HL-60 (cell line): Measurements from ENCODE around the gene SLIT1.

Experiments used
- DNase-seq, 2 experiments: peaks; one replicate each; pipeline ENCODE4 v3.0.0-alpha.2; 2010 to 2020; ENCODE audit warnings: low read depth in 1 of 2, low spot score in 1 of 2
- H3K27ac ChIP-seq: fragments of 250-450 bp; sonication (Bioruptor Pico); replicated peaks from 2 replicates; pipeline ENCODE4 v1.5.1; 2020; ENCODE audit warnings: mild to moderate bottlenecking, moderate library complexity
- H3K27me3 ChIP-seq: fragments of 250-450 bp; sonication (Bioruptor Pico); 2 replicates; pipeline ENCODE4 v1.5.1; 2021; ENCODE audit warnings: mild to moderate bottlenecking, moderate library complexity; ENCODE audit not compliant: insufficient read depth, poor library complexity, severe bottlenecking
- H3K4me3 ChIP-seq: replicated peaks from 2 replicates; pipeline ENCODE4 v1.5.1; 2011; ENCODE audit warnings: mild to moderate bottlenecking, control low read depth, low read length; ENCODE audit not compliant: insufficient read depth
- CTCF ChIP-seq: IDR thresholded peaks from one replicate; pipeline ENCODE4 v1.5.1; 2011; ENCODE audit warnings: low read length, control low read depth, inconsistent platforms; ENCODE audit not compliant: insufficient read depth
- GABPA ChIP-seq: IDR thresholded peaks from 2 replicates; pipeline ENCODE4 v1.6.1; 2012; ENCODE audit warnings: low read depth
- POLR2AphosphoS5 ChIP-seq: IDR thresholded peaks from 2 replicates; pipeline ENCODE4 v1.6.1; 2012; ENCODE audit warnings: low read depth
- REST ChIP-seq: IDR thresholded peaks from 2 replicates; pipeline ENCODE4 v1.6.1; 2012; ENCODE audit warnings: low read depth; ENCODE audit not compliant: insufficient replicate concordance
- SPI1 ChIP-seq: IDR thresholded peaks from 2 replicates; pipeline ENCODE4 v1.6.1; 2012; ENCODE audit warnings: low read depth, mild to moderate bottlenecking, borderline replicate concordance

SLIT1 gene

GRCh38 chr10:97188261-97188711 lies 2.5 kb upstream of the SLIT1 start:
- H3K4me3 ChIP-seq, result no peak overlapping the region
- no peak overlapping the region for H3K27ac ChIP-seq
- no peak for DNase-seq
- peaks cover 65% of the 10 kb centered on the region for H3K27me3 ChIP-seq
- no peak for TF ChIP-seq CTCF
- TF ChIP-seq REST, result no peak
- no peak for TF ChIP-seq SPI1
- no peak for TF ChIP-seq GABPA

GRCh38 chr10:97186911-97187310 lies 1.2 kb upstream of the SLIT1 start:
- no peak overlapping the region for H3K27ac ChIP-seq
- no peak overlapping the region for H3K4me3 ChIP-seq
- H3K27me3 ChIP-seq, result peaks cover 64% of the 10 kb centered on the region
- DNase-seq, result no peak
- TF ChIP-seq POLR2AphosphoS5 (no peak), REST (no peak)

- no peak overlapping the region for H3K4me3 ChIP-seq
- TF ChIP-seq GABPA (no peak), POLR2AphosphoS5 (no peak), CTCF (no peak), REST (no peak), SPI1 (no peak)
- H3K27me3 ChIP-seq, result peaks cover 64% of the 10 kb centered on the region
Measured at GRCh38 chr10:97184971-97185325, 811 bp downstream of the SLIT1 start.

GRCh38 chr10:97183314-97183713 lies 2.4 kb downstream of the SLIT1 start:
- peaks cover 65% of the 10 kb centered on the region for H3K27me3 ChIP-seq
- TF ChIP-seq GABPA (no peak), CTCF (no peak), SPI1 (no peak), REST (no peak), POLR2AphosphoS5 (no peak)

More at GRCh38 chr10:97184971-97185325, 811 bp downstream of the SLIT1 start:
- H3K27ac ChIP-seq, result no peak overlapping the region
- DNase-seq, result no peak

More at GRCh38 chr10:97183314-97183713, 2.4 kb downstream of the SLIT1 start:
- DNase-seq, result no peak
- Histone ChIP-seq H3K27ac (no peak overlapping the region), H3K4me3 (no peak overlapping the region)
